Measurements from ENCODE around the gene COL23A1. TPM values are rescaled to one million over a fixed set of nuclear protein-coding genes. Genes with fewer than 3 reads are reported as not detected.

The COL23A1 gene
- total and polyA plus RNA-seq, 2 experiments from 2014 or later = 1.1 to 5.1 TPM

DNA sequence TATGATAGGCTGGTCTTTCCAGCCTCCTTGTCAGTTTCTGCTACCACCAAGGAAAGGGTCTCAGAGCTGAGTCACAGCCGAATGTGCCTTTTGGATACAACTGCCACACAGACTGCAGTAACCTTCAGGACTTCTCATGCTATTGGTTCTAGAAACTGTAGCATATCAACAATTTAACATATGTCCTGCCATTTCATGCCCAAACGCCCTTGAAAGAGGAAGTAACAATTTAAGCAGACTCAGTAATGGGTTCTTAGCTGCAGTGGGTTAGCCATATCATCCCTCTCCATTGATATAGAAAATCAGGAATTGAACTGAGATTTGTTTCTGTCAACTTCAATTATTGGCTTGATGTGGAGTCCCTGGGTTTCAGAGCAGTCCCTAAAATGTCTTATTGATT, 40.8 kb upstream of the COL23A1 start:
- WGBS (ENCODE audit: low lambda C conversion rate, missing lambda C conversion rate) = 38% methylated on average over 2 of the region's 2 CpGs
- H3K27ac ChIP-seq = peak overlapping the region; percentile 40

GRCh38 chr5:178630475-178630930, 40.3 kb upstream of the COL23A1 start:
- Histone ChIP-seq H2AFZ (no peak overlapping the region), H3K36me3 (replicated peaks; ENCODE audit: insufficient read depth, low read depth) (no peaks in the 10 kb centered on the region), H3K4me2 (no peak overlapping the region), H4K20me1 (ENCODE audit: insufficient read depth, poor library complexity, severe bottlenecking) (peaks cover 8% of the 10 kb centered on the region), H3K4me1 (ENCODE audit: insufficient read depth) (peaks cover 4% of the 10 kb centered on the region), H3K4me3 (no peak overlapping the region), H3K9me2 (replicated peaks; ENCODE audit: insufficient read depth) (no peaks in the 10 kb centered on the region), H3K79me2 (peaks cover 8% of the 10 kb centered on the region), H3K9me3 (ENCODE audit: low read depth) (no peaks in the 10 kb centered on the region), H3K27me3 (no peaks in the 10 kb centered on the region), H3K27ac (peak overlapping the region; percentile 53)
- WGBS (ENCODE audit: low lambda C conversion rate, missing lambda C conversion rate) = 4% methylated on average over 4 of the region's 4 CpGs
- TF ChIP-seq CTCF (IDR thresholded peaks at IDR 0.05; ENCODE audit: poor library complexity) = no peak
- TF ChIP-seq EZH2 (IDR thresholded peaks at IDR 0.05; ENCODE audit: borderline replicate concordance) = no peak
- no peak for TF ChIP-seq EZH2phosphoT487 (IDR thresholded peaks at IDR 0.05; ENCODE audit: low read depth, severe bottlenecking, unreplicated experiment)
- peak; percentile 50 for DNase-seq (ENCODE audit: low spot score)

More for the DNA sequence above, 40.8 kb upstream of the COL23A1 start:
- TF ChIP-seq CTCF (IDR thresholded peaks at IDR 0.05; ENCODE audit: poor library complexity) (no peak), EZH2 (IDR thresholded peaks at IDR 0.05; ENCODE audit: borderline replicate concordance) (no peak)
- Histone ChIP-seq H4K20me1 (ENCODE audit: insufficient read depth, poor library complexity, severe bottlenecking) (peaks cover 4% of the 10 kb centered on the region), H3K9me3 (ENCODE audit: low read depth) (no peaks in the 10 kb centered on the region), H2AFZ (no peak overlapping the region), H3K79me2 (peaks cover 4% of the 10 kb centered on the region), H3K4me2 (no peak overlapping the region), H3K4me1 (ENCODE audit: insufficient read depth) (peaks cover 4% of the 10 kb centered on the region), H3K9me2 (replicated peaks; ENCODE audit: insufficient read depth) (no peaks in the 10 kb centered on the region), H3K27me3 (no peaks in the 10 kb centered on the region), H3K36me3 (replicated peaks; ENCODE audit: insufficient read depth, low read depth) (no peaks in the 10 kb centered on the region), H3K4me3 (no peak overlapping the region)
- DNase-seq (ENCODE audit: low spot score) = no peak

GRCh38 chr5:178627259-178627598, 37.0 kb upstream of the COL23A1 start:
- Histone ChIP-seq H4K20me1 (ENCODE audit: insufficient read depth, poor library complexity, severe bottlenecking) (peaks cover 41% of the 10 kb centered on the region), H3K79me2 (peaks cover 41% of the 10 kb centered on the region), H3K9me3 (ENCODE audit: low read depth) (no peaks in the 10 kb centered on the region), H3K4me3 (peak overlapping the region; percentile 29), H3K27me3 (no peaks in the 10 kb centered on the region), H3K27ac (peak overlapping the region; percentile 77), H3K9me2 (replicated peaks; ENCODE audit: insufficient read depth) (no peaks in the 10 kb centered on the region), H3K4me1 (ENCODE audit: insufficient read depth) (peaks cover 17% of the 10 kb centered on the region), H2AFZ (peak overlapping the region; percentile 92), H3K36me3 (replicated peaks; ENCODE audit: insufficient read depth, low read depth) (peaks cover 4% of the 10 kb centered on the region), H3K4me2 (peak overlapping the region; percentile 76)
- TF ChIP-seq EZH2 (IDR thresholded peaks at IDR 0.05; ENCODE audit: borderline replicate concordance) = no peak
- no peak for TF ChIP-seq EZH2phosphoT487 (IDR thresholded peaks at IDR 0.05; ENCODE audit: low read depth, severe bottlenecking, unreplicated experiment)
- TF ChIP-seq CTCF (IDR thresholded peaks at IDR 0.05; ENCODE audit: poor library complexity) = no peak
- 15% methylated on average over 13 of the region's 20 CpGs for WGBS (ENCODE audit: low lambda C conversion rate, missing lambda C conversion rate)
- no peak for DNase-seq (ENCODE audit: low spot score)

Data from hepatocyte (in vitro differentiated cells).